HEK293 (cell line): ENCODE data around the gene PTPRN2.

Experiments
- CTCF ChIA-PET: fragments of 350-600 bp; formaldehyde crosslinking; extraction: SDS; loops from one replicate; lab custom pipeline; 2021; ENCODE audit warnings: antibody characterized with exemption; lab: Yijun Ruan, JAX
- POLR2A ChIA-PET: fragments of 300-600 bp; formaldehyde crosslinking; extraction: SDS; loops from one replicate; lab custom pipeline; 2020; ENCODE audit warnings: antibody characterized with exemption, inconsistent platforms; lab: Yijun Ruan, JAX
- H3K27ac ChIP-seq: fragments of 200-500 bp; sonication (Bioruptor generic); 2 replicates; pipeline ENCODE4 v1.5.1; 2014; ENCODE audit warnings: low read depth, low read length, control low read depth, inconsistent platforms; ENCODE audit errors: extremely low read depth
- H3K36me3 ChIP-seq, 2 experiments: fragments of 200-500 bp in 1 of 2; sonication (Bioruptor generic) in 1 of 2; 1 replicate in 1 of 2; 2 replicates in 1 of 2; pipeline ENCODE4 v1.5.1; 2014 to 2017; ENCODE audit warnings: inconsistent platforms in 2 of 2, low read length in 2 of 2; ENCODE audit not compliant: control insufficient read depth in 2 of 2, insufficient read depth in 1 of 2
- H3K4me1 ChIP-seq: fragments of 200-500 bp; sonication (Bioruptor generic); 2 replicates; pipeline ENCODE4 v1.5.1; 2014; ENCODE audit warnings: mild to moderate bottlenecking, low read length, inconsistent platforms; ENCODE audit not compliant: control insufficient read depth, insufficient read depth
- H3K4me3 ChIP-seq: 2 replicates; pipeline ENCODE4 v1.5.1; 2011; ENCODE audit warnings: low read depth, mild to moderate bottlenecking, control low read depth, low read length, moderate library complexity
- H3K9me3 ChIP-seq: fragments of 200-500 bp; sonication (Bioruptor generic); 2 replicates; pipeline ENCODE4 v1.5.1; 2014; ENCODE audit warnings: low read depth, low read length, inconsistent platforms; ENCODE audit not compliant: control insufficient read depth, insufficient read depth
- FEZF1 ChIP-seq: fragments of 450-650 bp; formaldehyde crosslinking; IDR thresholded peaks from 2 replicates; pipeline ENCODE4 v1.5.1; 2016; ENCODE audit warnings: missing biosample characterization, missing genetic modification characterization
- HOXD13 ChIP-seq: sonication (generic); formaldehyde crosslinking; IDR thresholded peaks from 2 replicates; pipeline ENCODE4 v1.8.0; 2022; ENCODE audit warnings: missing genetic modification reagents, borderline replicate concordance
- SETDB1 ChIP-seq: IDR thresholded peaks from one replicate; pipeline ENCODE4 v1.6.1; 2017; ENCODE audit warnings: mild to moderate bottlenecking, low read length, moderate library complexity, mixed read lengths; ENCODE audit not compliant: insufficient read length
- YY1 ChIP-seq: fragments of 450-650 bp; formaldehyde crosslinking; IDR thresholded peaks from 2 replicates; pipeline ENCODE4 v1.5.1; 2018; ENCODE audit warnings: missing biosample characterization, missing genetic modification characterization
- ZNF10 ChIP-seq: fragments of 450-650 bp; formaldehyde crosslinking; IDR thresholded peaks from 2 replicates; pipeline ENCODE4 v1.5.1; 2017; ENCODE audit warnings: missing biosample characterization, missing genetic modification characterization
- ZNF133 ChIP-seq: fragments of 450-650 bp; formaldehyde crosslinking; IDR thresholded peaks from 2 replicates; pipeline ENCODE4 v1.5.1; 2016; ENCODE audit warnings: missing biosample characterization, missing genetic modification characterization
- ZNF19 ChIP-seq: fragments of 450-650 bp; formaldehyde crosslinking; IDR thresholded peaks from 2 replicates; pipeline ENCODE4; 2016; ENCODE audit warnings: missing biosample characterization, missing genetic modification characterization, low read depth
- ZNF24 ChIP-seq: fragments of 450-650 bp; formaldehyde crosslinking; IDR thresholded peaks from 2 replicates; pipeline ENCODE4 v1.5.1; 2016; ENCODE audit warnings: missing biosample characterization, missing genetic modification characterization
- ZNF394 ChIP-seq: fragments of 450-650 bp; formaldehyde crosslinking; IDR thresholded peaks from 2 replicates; pipeline ENCODE4 v1.5.1; 2016; ENCODE audit warnings: missing biosample characterization, missing genetic modification characterization, mild to moderate bottlenecking, moderate library complexity, borderline replicate concordance
- ZNF610 ChIP-seq: fragments of 450-650 bp; formaldehyde crosslinking; IDR thresholded peaks from 2 replicates; pipeline ENCODE4 v1.5.1; 2016; ENCODE audit warnings: missing biosample characterization, missing genetic modification characterization, borderline replicate concordance
- ZNF626 ChIP-seq: fragments of 450-650 bp; sonication (Bioruptor Pico); formaldehyde crosslinking; IDR thresholded peaks from 2 replicates; pipeline ENCODE4 v1.5.1; 2018; ENCODE audit warnings: missing biosample characterization, missing genetic modification characterization, inconsistent platforms
- ZNF837 ChIP-seq: fragments of 450-650 bp; formaldehyde crosslinking; IDR thresholded peaks from 2 replicates; pipeline ENCODE4 v1.5.1; 2016; ENCODE audit warnings: missing biosample characterization, missing genetic modification characterization
- TF ChIP-seq, protein P1 (sequence below): fragments of 450-650 bp; formaldehyde crosslinking; IDR thresholded peaks from 2 replicates; pipeline ENCODE4 v1.5.1; 2017; ENCODE audit warnings: missing biosample characterization, missing genetic modification characterization
- TF ChIP-seq, protein P2 (sequence below): fragments of 450-650 bp; formaldehyde crosslinking; IDR thresholded peaks from 2 replicates; pipeline ENCODE4 v1.5.1; 2016; ENCODE audit warnings: missing biosample characterization, missing genetic modification characterization
- TF ChIP-seq, protein P3 (sequence below): fragments of 450-650 bp; formaldehyde crosslinking; IDR thresholded peaks from 2 replicates; pipeline ENCODE4 v1.5.1; 2016; ENCODE audit warnings: missing biosample characterization, missing genetic modification characterization, borderline replicate concordance
- TF ChIP-seq, protein P4 (sequence below): fragments of 450-650 bp; formaldehyde crosslinking; IDR thresholded peaks from 2 replicates; pipeline ENCODE4 v1.5.1; 2016; ENCODE audit warnings: missing biosample characterization, missing genetic modification characterization, low read depth
- TF ChIP-seq, protein P5 (sequence below): fragments of 450-650 bp; formaldehyde crosslinking; IDR thresholded peaks from 2 replicates; pipeline ENCODE4 v1.5.1; 2016; ENCODE audit warnings: missing biosample characterization, missing genetic modification characterization
- TF ChIP-seq, protein P6 (sequence below): fragments of 450-650 bp; formaldehyde crosslinking; IDR thresholded peaks from 2 replicates; pipeline ENCODE4 v1.5.1; 2016; ENCODE audit warnings: missing biosample characterization, missing genetic modification characterization
- TF ChIP-seq, protein P7 (sequence below): fragments of 450-650 bp; formaldehyde crosslinking; IDR thresholded peaks from 2 replicates; pipeline ENCODE4 v1.5.0; 2017; ENCODE audit warnings: missing biosample characterization, missing genetic modification characterization, borderline replicate concordance

Gene PTPRN2

DNA sequence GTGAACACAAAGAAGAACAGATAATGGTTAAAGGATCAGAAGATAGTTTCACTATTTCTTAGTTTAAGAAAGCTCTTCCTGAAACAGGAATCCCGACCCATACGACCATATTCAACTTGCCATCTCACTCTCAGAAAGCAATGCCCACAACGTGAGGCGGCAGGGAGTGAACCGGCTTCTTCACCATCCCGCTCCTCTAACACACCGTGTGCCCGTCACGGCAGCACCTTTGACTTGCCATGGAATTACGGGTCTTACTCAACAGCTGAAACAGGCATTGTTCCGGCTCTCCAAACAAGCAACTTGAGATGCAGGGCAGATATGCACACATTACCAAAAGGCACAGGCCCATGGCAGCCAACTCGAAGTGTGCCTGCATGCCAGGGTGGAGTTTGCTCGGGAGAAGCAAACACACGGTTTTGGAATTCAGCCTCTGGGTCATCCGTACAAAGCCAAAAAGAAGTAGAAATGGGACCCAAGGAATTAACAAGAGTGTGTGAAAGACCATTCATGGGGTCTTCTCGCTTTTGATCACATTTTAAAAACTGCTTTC, 957.2 kb downstream of the PTPRN2 start:
- Histone ChIP-seq H3K4me1 (no peaks in the 10 kb centered on the region), H3K27ac (no peak overlapping the region), H3K9me3 (no peaks in the 10 kb centered on the region), H3K4me3 (no peak overlapping the region), H3K36me3 (no peaks in the 10 kb centered on the region)
- POLR2A ChIA-PET: no interaction called here
- CTCF ChIA-PET: no interaction called here
- TF ChIP-seq ZNF24 (no peak), ZNF610 (tag by site-specific recombination) (no peak), YY1 (tag by site-specific recombination) (no peak), ZNF837 (tag by site-specific recombination) (no peak), ZNF394 (tag by site-specific recombination) (no peak), ZNF10 (no peak), ZNF19 (no peak), ZNF626 (tag by site-specific recombination) (no peak), FEZF1 (tag by site-specific recombination) (no peak), HOXD13 (CRISPR knock-in tag) (no peak), SETDB1 (no peak), ZNF133 (tag by site-specific recombination) (no peak)
- TF ChIP-seq, protein P1, sequence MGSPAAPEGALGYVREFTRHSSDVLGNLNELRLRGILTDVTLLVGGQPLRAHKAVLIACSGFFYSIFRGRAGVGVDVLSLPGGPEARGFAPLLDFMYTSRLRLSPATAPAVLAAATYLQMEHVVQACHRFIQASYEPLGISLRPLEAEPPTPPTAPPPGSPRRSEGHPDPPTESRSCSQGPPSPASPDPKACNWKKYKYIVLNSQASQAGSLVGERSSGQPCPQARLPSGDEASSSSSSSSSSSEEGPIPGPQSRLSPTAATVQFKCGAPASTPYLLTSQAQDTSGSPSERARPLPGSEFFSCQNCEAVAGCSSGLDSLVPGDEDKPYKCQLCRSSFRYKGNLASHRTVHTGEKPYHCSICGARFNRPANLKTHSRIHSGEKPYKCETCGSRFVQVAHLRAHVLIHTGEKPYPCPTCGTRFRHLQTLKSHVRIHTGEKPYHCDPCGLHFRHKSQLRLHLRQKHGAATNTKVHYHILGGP (tag by site-specific recombination): no peak
- TF ChIP-seq, protein P2, sequence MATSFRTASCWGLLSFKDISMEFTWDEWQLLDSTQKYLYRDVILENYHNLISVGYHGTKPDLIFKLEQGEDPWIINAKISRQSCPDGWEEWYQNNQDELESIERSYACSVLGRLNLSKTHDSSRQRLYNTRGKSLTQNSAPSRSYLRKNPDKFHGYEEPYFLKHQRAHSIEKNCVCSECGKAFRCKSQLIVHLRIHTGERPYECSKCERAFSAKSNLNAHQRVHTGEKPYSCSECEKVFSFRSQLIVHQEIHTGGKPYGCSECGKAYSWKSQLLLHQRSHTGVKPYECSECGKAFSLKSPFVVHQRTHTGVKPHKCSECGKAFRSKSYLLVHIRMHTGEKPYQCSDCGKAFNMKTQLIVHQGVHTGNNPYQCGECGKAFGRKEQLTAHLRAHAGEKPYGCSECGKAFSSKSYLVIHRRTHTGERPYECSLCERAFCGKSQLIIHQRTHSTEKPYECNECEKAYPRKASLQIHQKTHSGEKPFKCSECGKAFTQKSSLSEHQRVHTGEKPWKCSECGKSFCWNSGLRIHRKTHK: no peak
- TF ChIP-seq, protein P3, sequence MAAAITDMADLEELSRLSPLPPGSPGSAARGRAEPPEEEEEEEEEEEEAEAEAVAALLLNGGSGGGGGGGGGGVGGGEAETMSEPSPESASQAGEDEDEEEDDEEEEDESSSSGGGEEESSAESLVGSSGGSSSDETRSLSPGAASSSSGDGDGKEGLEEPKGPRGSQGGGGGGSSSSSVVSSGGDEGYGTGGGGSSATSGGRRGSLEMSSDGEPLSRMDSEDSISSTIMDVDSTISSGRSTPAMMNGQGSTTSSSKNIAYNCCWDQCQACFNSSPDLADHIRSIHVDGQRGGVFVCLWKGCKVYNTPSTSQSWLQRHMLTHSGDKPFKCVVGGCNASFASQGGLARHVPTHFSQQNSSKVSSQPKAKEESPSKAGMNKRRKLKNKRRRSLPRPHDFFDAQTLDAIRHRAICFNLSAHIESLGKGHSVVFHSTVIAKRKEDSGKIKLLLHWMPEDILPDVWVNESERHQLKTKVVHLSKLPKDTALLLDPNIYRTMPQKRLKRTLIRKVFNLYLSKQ: no peak
- TF ChIP-seq, protein P4, sequence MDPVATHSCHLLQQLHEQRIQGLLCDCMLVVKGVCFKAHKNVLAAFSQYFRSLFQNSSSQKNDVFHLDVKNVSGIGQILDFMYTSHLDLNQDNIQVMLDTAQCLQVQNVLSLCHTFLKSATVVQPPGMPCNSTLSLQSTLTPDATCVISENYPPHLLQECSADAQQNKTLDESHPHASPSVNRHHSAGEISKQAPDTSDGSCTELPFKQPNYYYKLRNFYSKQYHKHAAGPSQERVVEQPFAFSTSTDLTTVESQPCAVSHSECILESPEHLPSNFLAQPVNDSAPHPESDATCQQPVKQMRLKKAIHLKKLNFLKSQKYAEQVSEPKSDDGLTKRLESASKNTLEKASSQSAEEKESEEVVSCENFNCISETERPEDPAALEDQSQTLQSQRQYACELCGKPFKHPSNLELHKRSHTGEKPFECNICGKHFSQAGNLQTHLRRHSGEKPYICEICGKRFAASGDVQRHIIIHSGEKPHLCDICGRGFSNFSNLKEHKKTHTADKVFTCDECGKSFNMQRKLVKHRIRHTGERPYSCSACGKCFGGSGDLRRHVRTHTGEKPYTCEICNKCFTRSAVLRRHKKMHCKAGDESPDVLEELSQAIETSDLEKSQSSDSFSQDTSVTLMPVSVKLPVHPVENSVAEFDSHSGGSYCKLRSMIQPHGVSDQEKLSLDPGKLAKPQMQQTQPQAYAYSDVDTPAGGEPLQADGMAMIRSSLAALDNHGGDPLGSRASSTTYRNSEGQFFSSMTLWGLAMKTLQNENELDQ: no peak
- TF ChIP-seq, protein P5, sequence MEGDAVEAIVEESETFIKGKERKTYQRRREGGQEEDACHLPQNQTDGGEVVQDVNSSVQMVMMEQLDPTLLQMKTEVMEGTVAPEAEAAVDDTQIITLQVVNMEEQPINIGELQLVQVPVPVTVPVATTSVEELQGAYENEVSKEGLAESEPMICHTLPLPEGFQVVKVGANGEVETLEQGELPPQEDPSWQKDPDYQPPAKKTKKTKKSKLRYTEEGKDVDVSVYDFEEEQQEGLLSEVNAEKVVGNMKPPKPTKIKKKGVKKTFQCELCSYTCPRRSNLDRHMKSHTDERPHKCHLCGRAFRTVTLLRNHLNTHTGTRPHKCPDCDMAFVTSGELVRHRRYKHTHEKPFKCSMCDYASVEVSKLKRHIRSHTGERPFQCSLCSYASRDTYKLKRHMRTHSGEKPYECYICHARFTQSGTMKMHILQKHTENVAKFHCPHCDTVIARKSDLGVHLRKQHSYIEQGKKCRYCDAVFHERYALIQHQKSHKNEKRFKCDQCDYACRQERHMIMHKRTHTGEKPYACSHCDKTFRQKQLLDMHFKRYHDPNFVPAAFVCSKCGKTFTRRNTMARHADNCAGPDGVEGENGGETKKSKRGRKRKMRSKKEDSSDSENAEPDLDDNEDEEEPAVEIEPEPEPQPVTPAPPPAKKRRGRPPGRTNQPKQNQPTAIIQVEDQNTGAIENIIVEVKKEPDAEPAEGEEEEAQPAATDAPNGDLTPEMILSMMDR: no peak
- TF ChIP-seq, protein P6, sequence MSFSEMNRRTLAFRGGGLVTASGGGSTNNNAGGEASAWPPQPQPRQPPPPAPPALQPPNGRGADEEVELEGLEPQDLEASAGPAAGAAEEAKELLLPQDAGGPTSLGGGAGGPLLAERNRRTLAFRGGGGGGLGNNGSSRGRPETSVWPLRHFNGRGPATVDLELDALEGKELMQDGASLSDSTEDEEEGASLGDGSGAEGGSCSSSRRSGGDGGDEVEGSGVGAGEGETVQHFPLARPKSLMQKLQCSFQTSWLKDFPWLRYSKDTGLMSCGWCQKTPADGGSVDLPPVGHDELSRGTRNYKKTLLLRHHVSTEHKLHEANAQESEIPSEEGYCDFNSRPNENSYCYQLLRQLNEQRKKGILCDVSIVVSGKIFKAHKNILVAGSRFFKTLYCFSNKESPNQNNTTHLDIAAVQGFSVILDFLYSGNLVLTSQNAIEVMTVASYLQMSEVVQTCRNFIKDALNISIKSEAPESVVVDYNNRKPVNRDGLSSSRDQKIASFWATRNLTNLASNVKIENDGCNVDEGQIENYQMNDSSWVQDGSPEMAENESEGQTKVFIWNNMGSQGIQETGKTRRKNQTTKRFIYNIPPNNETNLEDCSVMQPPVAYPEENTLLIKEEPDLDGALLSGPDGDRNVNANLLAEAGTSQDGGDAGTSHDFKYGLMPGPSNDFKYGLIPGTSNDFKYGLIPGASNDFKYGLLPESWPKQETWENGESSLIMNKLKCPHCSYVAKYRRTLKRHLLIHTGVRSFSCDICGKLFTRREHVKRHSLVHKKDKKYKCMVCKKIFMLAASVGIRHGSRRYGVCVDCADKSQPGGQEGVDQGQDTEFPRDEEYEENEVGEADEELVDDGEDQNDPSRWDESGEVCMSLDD (tag by site-specific recombination): no peak
- TF ChIP-seq, protein P7, sequence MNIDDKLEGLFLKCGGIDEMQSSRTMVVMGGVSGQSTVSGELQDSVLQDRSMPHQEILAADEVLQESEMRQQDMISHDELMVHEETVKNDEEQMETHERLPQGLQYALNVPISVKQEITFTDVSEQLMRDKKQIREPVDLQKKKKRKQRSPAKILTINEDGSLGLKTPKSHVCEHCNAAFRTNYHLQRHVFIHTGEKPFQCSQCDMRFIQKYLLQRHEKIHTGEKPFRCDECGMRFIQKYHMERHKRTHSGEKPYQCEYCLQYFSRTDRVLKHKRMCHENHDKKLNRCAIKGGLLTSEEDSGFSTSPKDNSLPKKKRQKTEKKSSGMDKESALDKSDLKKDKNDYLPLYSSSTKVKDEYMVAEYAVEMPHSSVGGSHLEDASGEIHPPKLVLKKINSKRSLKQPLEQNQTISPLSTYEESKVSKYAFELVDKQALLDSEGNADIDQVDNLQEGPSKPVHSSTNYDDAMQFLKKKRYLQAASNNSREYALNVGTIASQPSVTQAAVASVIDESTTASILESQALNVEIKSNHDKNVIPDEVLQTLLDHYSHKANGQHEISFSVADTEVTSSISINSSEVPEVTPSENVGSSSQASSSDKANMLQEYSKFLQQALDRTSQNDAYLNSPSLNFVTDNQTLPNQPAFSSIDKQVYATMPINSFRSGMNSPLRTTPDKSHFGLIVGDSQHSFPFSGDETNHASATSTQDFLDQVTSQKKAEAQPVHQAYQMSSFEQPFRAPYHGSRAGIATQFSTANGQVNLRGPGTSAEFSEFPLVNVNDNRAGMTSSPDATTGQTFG (tag by site-specific recombination): no peak
